Stimulated activated CD4-positive, alpha-beta T cell treated with anti-CD3 and anti-CD28 coated beads, Interleukin-4, amount 100 ng/mL, for 4 hours (primary cell): ENCODE results near the gene PARG.
"Not testable (repeated sequence)": the region's sequence is repeated elsewhere in the genome, so short reads cannot be mapped to it uniquely, and the experiment has no call there.

Source experiments
- DNase-seq, 2 experiments: peaks; one replicate each; pipeline ENCODE4 v3.0.0-alpha.2; 2020

The PARG gene

DNA sequence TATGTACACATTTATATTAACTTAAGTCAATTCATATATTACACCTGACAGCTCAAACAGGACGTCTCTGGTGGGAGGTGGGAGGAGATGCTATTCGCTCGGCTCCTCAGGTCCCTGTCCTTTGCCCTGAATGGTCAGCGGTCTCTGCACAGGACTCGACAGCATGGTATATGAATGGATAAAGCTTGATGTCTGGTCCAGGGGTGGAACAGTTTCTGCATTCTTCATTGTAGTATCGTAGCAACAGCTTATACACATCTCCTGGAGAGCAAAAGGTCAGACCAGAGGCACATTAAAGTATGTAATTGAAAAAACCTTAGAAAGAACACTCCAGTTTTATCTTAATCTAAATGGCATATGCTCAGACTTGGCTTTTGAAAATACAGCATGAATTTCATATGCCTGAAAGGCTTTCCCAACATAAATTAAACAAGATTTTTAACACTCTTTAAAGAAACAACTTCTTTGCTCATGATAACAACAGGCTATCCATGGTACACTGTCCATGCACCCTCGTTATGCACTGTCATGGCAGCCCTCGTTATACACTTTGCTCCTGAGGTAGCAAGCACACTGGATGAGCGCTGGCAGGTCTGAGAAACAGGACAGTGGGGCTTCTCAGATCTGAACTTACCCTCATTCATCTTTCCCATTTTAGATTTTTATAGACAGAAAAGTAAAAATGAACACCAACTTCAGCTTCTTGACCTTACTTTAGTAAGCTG, 122.4 kb downstream of the PARG start:
- DNase-seq, result no peak

GRCh38 chr10:49817845-49818244, 124.0 kb downstream of the PARG start:
- no peak for DNase-seq

DNA sequence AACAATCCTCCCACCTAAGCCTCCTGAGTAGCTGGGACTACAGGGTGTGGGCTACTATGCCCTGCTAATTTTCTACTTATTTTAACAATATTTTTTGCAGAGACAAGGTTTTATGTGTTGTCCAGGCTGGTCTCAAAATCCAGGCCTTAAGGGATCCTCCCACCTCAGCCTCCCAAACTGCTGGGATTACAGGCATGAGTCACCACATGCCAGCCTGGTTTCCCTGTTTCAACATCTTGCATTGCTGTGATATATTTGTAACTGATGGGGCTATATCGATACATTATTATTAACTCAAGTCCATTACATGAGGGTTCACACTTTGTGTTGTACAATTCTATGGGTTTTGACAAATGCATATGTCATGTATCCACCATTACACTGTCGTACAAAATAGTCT, 137.8 kb downstream of the PARG start:
- no peak for DNase-seq

DNA sequence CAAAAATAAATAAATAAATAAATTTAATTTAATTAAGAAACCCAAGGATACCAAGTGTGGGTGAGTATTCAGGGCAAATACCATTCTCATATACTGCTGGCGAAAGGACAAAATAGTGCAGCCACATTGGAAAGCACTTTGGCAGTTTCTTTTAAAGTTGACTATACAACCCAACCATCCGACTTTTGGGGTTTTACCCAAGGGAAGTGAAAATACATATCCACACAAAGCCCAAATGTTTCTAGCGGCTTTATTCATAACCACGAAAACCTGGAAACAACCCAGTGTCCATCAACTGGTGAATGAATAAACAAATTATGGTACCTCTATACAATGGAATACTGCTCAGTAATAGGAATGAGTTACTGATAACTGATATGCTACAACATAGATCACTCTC, 143.6 kb downstream of the PARG start:
- no peak for DNase-seq

GRCh38 chr10:49791100-49791499, 150.7 kb downstream of the PARG start:
- no peak for DNase-seq

- no peak for DNase-seq
These were observed 157.1 kb downstream of the PARG start for GRCh38 chr10:49784681-49785080.

DNA sequence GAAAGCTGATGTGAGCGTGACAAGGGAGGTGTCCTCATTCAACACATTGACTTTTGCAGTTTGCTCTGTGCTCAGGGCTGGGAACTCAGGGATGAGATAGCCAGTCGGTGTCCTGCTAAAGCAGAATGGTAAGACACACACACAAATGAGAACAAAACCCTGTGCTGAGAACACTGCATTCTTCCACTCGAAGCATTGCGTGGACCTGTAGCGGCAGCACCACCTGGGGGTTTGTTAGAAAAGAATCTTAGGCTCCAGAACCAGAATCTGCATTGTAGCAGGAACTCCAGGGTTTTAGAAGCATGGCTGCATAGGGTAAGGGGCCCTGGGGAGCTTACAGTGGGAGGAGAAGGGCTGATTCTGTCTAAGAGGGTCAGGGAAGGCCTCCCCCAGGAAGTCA, 158.2 kb downstream of the PARG start:
- no peak for DNase-seq

GRCh38 chr10:49781247-49781646, 160.6 kb downstream of the PARG start:
- DNase-seq, result no peak

DNA sequence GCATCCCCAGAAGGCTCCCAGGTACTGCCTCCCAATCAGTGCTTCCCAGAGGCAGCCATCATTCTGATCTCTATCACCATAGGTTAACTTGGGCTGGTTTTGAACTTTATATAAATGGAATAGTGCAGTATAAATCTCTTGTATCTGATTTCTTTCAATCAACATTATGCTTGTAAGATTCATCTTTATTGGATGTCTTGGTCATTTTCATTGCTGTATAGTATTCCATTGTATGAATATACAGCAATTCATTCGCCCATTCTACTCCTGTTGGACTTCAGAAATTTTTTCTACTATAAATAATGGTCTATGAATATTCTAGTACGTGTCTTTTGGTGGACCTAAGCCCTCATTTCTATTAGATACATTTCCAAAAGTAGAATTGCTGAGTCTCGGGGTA, 163.6 kb downstream of the PARG start:
- DNase-seq, result no peak

DNA sequence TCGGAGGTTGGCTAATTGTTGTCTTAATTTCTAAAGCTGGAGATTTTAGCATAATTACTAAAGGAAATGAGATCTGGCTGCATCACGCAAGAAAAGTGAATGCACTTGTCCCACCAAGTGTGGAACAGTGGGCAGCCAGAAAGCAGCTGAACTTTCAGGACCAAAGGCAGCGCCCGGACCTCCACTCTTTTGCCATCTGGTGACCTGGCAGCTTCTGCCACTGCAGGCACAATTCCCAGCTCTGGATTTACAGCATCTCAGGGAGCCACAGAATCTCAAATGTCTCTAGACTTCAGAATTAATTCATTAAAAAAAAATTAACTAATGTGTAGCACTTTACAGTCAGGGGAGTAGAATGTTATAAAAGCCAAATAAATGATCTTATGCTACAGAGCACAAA, 165.0 kb downstream of the PARG start:
- DNase-seq, result no peak

GRCh38 chr10:49775014-49775413, 166.8 kb downstream of the PARG start:
- DNase-seq, result no peak

DNA sequence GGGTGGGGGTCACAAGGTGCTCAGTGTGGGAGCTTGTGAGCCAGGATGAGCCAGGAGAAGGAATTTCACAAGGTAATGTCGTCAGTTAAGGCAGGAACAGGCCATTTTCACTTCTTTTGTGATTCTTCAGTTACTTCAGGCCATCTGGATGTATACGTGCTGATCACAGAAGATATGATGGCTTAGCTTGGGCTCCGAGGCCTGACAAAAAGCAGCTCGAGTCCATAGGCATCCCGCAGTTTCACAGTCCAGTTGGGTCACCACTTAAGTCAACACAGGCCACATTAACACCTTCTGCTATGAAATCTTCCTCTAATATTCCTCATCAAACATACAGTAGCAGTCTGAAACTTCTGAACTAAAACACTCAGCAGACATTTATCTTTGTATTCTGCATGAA, 168.9 kb downstream of the PARG start:
- DNase-seq, result not testable (repeated sequence)

DNA sequence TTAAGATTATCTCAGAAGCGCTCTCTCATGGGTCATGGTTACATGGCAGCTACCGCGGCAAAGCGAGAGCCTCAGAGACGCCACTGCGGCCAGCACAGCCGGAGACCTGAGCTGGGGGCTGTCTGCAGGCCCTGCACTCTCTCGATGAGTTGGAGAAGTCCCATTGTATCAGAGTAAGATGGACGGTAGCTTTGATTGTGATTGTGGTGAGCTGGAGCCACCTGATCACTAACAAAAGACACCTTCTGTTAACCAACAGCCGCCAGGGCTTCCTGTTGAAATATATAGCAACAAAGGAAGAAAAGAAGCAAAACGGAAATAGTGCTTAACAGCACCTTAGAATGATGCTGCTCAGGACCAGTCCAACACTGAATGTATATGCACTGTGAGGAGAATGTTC, 170.8 kb downstream of the PARG start:
- DNase-seq, result not testable (repeated sequence)

GRCh38 chr10:49769692-49770091, 172.1 kb downstream of the PARG start:
- DNase-seq, result no peak

DNA sequence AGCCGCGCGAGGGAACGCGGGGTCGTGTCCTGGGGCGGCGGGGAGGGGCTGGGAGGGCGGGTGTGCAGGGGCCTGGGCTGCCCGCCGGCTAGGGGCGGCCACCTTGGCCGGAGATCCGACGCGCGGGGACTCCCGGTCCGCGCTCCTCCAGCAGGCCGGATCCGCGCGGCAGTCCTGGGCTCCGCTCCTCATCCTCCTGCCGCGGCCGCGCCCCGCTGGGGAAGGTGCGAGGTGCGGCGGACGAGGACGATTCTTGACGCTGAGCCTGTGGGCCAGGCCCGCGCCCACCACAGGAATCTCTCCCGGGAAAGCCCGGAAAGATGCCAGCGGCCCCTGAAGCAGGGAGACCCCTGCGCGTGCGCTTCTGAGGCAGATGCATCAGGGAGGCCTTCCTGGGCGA, 173.1 kb downstream of the PARG start:
- DNase-seq, result no peak

DNA sequence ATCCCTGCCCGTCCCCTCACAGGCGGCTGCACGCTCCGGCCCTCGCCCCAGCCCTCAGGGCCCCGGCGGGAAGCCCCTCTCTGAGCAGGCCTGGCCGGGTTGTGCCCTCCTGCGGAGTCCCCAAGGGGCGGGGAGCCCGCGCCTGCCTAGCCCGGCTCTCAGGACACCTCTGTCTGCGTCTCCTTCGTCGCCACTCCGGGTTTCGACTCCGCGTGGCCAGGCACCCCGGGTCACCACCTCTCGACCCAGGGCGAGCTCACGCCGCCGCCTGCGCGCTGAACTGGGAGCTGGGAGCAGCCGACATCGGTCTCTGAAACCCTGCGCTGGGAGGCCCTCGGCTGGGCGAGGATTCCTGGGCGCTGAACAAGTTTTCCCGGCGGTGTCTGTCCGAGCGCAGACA, 173.5 kb downstream of the PARG start:
- no peak for DNase-seq
